HG02763 (cell line): ENCODE results near the gene MTMR2.

ENCODE experiments used
- ATAC-seq: cut with Tn5 transposase; IDR thresholded peaks from one replicate; pipeline ENCODE4 v1.9.1; 2021; ENCODE audit warnings: mild to moderate bottlenecking, moderate library complexity; ENCODE audit not compliant: unreplicated experiment

MTMR2 gene

GRCh38 chr11:95918720-95919119 is 5.2 kb downstream of the MTMR2 start:
- no peak for ATAC-seq

- no peak for ATAC-seq
These were observed 5.9 kb downstream of the MTMR2 start for GRCh38 chr11:95918056-95918455.

GRCh38 chr11:95917193-95918036 is 6.5 kb downstream of the MTMR2 start:
- ATAC-seq: no peak

GRCh38 chr11:95916049-95916448 is 7.9 kb downstream of the MTMR2 start:
- no peak for ATAC-seq

GRCh38 chr11:95915051-95915450 is 8.9 kb downstream of the MTMR2 start:
- ATAC-seq: no peak

GRCh38 chr11:95913830-95914615 is 9.9 kb downstream of the MTMR2 start:
- ATAC-seq: no peak

GRCh38 chr11:95912902-95913560 is 10.9 kb downstream of the MTMR2 start:
- no peak for ATAC-seq

GRCh38 chr11:95911369-95911759 is 12.5 kb downstream of the MTMR2 start:
- no peak for ATAC-seq

- no peak for ATAC-seq
These were observed 13.1 kb downstream of the MTMR2 start for GRCh38 chr11:95910638-95911368.

- no peak for ATAC-seq
These were observed 15.1 kb downstream of the MTMR2 start for GRCh38 chr11:95908826-95909225.

- no peak for ATAC-seq
These were observed 16.4 kb downstream of the MTMR2 start for GRCh38 chr11:95907476-95907875.

GRCh38 chr11:95904009-95904650 is 19.8 kb downstream of the MTMR2 start:
- ATAC-seq: no peak

GRCh38 chr11:95898782-95899181 is 25.1 kb downstream of the MTMR2 start:
- ATAC-seq: no peak

- ATAC-seq: no peak
These were observed 26.2 kb downstream of the MTMR2 start for GRCh38 chr11:95897731-95898130.

GRCh38 chr11:95895815-95896214 is 28.1 kb downstream of the MTMR2 start:
- ATAC-seq: no peak

- no peak for ATAC-seq
These were observed 30.9 kb downstream of the MTMR2 start for GRCh38 chr11:95892892-95893570.

- no peak for ATAC-seq
These were observed 31.4 kb downstream of the MTMR2 start for GRCh38 chr11:95892492-95892891.

GRCh38 chr11:95891423-95892170 is 32.3 kb downstream of the MTMR2 start:
- peak; percentile 64 for ATAC-seq

GRCh38 chr11:95888852-95889251 is 35.1 kb downstream of the MTMR2 start:
- ATAC-seq: no peak
